ENCODE results near the gene EMP3.

DNA sequence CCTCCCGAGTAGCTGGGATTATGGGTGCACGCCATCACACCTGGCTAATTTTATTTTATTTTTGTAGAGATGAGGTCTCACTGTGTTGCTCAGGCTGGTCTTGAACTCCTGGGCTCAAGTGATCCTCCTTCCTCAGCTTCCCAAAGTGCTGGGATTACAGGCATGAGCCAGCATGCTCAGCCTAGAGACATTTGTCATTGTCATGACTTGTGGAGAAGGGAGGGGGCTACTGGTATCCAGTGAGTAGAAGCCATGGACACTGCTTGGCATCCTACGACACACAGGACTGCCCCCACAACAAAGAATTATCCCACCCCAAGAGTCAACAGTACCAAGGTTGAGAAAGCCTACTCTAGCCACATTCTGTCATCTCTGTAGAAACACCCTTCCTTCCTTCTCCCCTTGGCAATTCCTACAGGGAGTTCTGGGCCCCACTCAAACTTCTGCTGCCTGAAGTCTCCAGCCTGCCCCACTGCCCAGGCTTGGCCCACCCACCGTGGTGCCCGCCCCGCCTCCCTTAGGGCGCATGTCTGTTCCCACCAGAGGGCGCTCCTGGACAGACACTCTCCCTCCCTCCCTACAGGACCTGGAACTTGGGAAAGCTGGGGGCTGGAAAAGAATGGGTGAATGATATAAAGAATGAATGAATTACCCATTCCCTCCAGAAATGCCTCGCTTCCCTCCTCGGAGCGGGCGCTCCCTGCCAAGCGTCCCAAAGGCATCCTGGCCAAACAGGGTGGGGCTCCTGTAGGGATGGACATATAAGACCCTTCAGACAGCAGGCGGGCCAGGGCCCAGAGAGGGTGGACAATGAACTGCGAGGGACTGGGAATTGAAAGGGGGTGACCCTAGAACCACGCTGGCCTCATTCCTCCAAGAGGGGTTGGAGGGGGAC is 5.5 kb upstream of the EMP3 start:
- TF ChIP-seq POLR2A (IDR thresholded peaks at IDR 0.05; ENCODE audit: low read depth, low read length) (no peak), POLR2AphosphoS5 (IDR thresholded peaks at IDR 0.05; ENCODE audit: low read depth, low read length) (no peak), TAF1 (IDR thresholded peaks at IDR 0.05; ENCODE audit: borderline replicate concordance, low read depth, low read length) (no peak)
